ENCODE results near the gene ZSCAN22. TPM values are rescaled to one million over a fixed set of nuclear protein-coding genes. Genes with fewer than 3 reads are reported as not detected.

The ZSCAN22 gene
- total and polyA plus RNA-seq, 11 donors = 0.65 to 3.1 (median 1.9) TPM

DNA sequence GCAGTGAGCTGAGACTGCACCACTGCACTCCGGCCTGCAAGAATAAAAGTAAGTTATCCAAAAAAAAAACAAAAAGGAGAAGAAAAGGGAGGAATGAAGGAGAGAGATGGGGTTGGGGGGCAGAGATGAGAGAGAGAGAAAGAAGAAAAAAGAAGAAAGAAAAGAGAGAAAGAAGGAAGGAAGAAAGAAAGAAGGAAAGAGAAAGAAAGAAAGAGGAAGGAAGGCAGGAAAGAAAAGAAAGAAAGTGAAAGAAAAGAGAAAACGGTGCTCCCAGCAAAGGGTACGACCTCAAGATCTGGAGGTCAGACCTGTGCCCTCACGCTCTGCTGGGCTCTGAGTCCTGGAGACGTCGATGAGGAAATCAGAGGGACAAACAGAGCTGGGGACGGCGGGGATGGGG is 22.8 kb downstream of the ZSCAN22 start:
- H3K4me3 ChIP-seq = peak overlapping the region in 2 of 12 donors; percentile 35 to 37
- H3K27me3 ChIP-seq = peaks cover 14 to 82% (median 42%) of the 10 kb centered on the region in 9 donors
- TF ChIP-seq, protein P1, sequence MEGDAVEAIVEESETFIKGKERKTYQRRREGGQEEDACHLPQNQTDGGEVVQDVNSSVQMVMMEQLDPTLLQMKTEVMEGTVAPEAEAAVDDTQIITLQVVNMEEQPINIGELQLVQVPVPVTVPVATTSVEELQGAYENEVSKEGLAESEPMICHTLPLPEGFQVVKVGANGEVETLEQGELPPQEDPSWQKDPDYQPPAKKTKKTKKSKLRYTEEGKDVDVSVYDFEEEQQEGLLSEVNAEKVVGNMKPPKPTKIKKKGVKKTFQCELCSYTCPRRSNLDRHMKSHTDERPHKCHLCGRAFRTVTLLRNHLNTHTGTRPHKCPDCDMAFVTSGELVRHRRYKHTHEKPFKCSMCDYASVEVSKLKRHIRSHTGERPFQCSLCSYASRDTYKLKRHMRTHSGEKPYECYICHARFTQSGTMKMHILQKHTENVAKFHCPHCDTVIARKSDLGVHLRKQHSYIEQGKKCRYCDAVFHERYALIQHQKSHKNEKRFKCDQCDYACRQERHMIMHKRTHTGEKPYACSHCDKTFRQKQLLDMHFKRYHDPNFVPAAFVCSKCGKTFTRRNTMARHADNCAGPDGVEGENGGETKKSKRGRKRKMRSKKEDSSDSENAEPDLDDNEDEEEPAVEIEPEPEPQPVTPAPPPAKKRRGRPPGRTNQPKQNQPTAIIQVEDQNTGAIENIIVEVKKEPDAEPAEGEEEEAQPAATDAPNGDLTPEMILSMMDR (IDR thresholded peaks at IDR 0.05) = no peak
- TF ChIP-seq POLR2A (IDR thresholded peaks at IDR 0.05) = no peak
- intact Hi-C loops (cut with DNase I) = no loop called here
- WGBS, 4 donors = 35 to 54% (median 45%) methylated on average over 8 of the region's 8 CpGs
- no peaks in the 10 kb centered on the region for H3K9me3 ChIP-seq
- ATAC-seq = no peak
- DNase-seq = no peak
- H3K27ac ChIP-seq = no peak overlapping the region
- peaks cover 0 to 21% (median 11%) of the 10 kb centered on the region in 12 donors for H3K4me1 ChIP-seq
- H3K36me3 ChIP-seq = no peaks in the 10 kb centered on the region

DNA sequence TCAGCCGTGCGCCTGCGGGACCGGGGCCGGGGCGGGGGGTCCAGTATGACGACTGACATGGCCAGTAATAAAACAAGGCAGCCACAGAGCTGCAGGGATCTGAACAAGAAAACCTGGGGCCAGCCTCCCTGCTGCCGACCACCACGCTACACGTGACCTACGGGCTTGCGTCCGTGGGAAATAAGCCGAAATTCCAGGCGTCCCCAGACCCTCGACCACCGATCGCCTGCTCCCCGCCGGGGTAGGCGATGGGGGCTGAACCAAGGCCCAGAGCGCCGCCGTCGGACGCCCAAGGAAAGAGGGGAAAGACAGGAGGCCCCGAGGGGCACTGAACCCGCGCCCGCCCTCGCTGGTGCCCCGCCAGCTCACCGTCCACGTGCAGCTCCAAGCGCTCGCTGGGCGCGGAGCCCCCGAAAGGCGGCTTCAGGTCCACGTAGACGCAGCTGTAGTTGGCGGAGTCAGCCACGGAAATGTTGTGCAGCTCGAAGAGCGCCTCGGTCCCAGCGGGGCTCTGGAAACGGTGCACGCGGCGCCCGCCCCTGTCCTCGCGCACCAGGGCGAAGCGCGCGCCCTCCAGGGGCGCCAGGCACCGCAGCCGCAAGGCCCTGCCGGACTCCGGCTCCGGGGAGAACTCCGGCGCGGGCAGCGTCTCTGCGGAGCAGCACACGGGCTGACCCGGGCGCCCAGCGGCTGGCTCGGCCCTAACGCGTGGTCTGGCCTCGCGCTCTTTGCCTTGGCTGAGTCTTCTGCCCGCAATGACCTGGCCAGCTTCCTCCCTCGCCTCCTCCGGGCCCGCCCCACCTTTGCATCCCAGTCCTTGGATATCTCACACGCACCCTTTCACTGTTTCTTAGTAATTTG is 23.4 kb downstream of the ZSCAN22 start:
- ATAC-seq (peak in 1 of 4 donors; percentile 27), DNase-seq (no peak)
- no peak for TF ChIP-seq POLR2A (IDR thresholded peaks at IDR 0.05)
- TF ChIP-seq, protein P1 (IDR thresholded peaks at IDR 0.05) = peak in 3 of 12 donors; percentile 13 to 34 (median 16)
- intact Hi-C loops (cut with DNase I) = no loop called here
- H3K27me3 ChIP-seq = peaks cover 14 to 85% (median 42%) of the 10 kb centered on the region in 9 donors
- 12 to 29% (median 17%) methylated on average over 46 to 84 of the region's 84 CpGs for WGBS, 4 donors
- H3K9me3 ChIP-seq = no peaks in the 10 kb centered on the region
- H3K4me3 ChIP-seq = peak overlapping the region in 8 of 12 donors; percentile 10 to 37 (median 28)
- H3K36me3 ChIP-seq = no peaks in the 10 kb centered on the region
- no peak overlapping the region for H3K27ac ChIP-seq
- H3K4me1 ChIP-seq = peaks cover 0 to 21% (median 11%) of the 10 kb centered on the region in 12 donors

DNA sequence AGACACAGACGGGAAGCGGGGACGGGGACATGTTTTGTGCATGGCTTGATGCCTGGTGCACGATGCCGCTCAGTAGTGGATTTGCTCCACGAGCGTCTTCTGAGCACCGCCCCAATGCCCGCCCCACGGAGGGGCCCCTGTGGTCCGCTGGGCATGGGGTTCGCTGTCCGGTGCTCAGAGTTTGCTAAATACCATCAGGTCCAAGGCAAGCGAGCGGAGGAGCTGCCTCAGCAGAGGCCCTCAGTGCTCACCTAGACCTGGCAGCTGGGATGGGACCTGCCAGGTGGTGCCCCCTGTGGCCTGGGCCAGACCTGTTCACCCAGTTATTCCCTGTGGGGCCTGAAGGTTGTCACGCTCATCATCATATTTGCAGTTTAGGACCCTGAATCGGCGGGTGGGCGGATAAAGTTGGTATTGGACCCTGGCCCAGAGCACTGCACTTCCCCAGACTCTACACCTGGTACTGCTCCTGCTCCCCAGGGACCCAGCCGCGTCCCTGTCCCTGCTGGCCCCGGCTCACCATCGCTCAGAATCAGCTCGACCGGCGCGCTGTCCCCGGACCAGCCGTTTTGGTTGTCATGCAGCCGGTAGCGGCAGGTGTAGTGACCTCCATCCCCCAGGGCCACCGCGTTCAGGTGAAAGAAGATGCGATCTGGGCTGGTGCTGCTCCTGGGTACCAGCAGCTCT is 24.2 kb downstream of the ZSCAN22 start:
- Histone ChIP-seq H3K27ac (no peak overlapping the region), H3K4me1 (peaks cover 0 to 25% (median 14%) of the 10 kb centered on the region in 12 donors), H3K4me3 (peak overlapping the region in 4 of 12 donors; percentile 30 to 37 (median 34)), H3K9me3 (no peaks in the 10 kb centered on the region), H3K36me3 (no peaks in the 10 kb centered on the region), H3K27me3 (peaks cover 14 to 90% (median 42%) of the 10 kb centered on the region in 9 donors)
- DNase-seq = no peak
- ATAC-seq = no peak
- TF ChIP-seq, protein P1 (IDR thresholded peaks at IDR 0.05) = no peak
- TF ChIP-seq POLR2A (IDR thresholded peaks at IDR 0.05) = no peak
- WGBS, 4 donors = 60 to 71% (median 63%) methylated on average over 29 to 34 of the region's 34 CpGs
- intact Hi-C loops (cut with DNase I) = no loop called here

DNA sequence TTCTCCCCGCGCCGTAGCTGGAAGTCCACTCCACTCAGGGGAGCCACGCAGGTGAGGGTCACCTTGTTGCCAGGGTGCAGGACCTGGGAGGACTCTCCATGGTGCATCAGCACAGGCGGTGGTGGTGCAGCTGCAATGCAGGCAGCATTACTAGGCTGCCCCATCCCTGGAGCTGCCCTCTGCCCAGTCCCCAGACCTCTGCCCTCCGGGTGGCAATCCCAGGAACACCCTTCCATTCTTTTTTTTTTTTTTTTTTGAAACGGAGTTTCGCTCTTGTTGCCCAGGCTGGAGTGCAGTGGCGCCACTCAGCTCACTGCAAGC is 24.7 kb downstream of the ZSCAN22 start:
- Histone ChIP-seq H3K9me3 (no peaks in the 10 kb centered on the region), H3K4me1 (peaks cover 0 to 30% (median 18%) of the 10 kb centered on the region in 12 donors), H3K36me3 (no peaks in the 10 kb centered on the region), H3K27me3 (peaks cover 14 to 87% (median 39%) of the 10 kb centered on the region in 9 donors), H3K27ac (no peak overlapping the region), H3K4me3 (no peak overlapping the region)
- ATAC-seq (no peak), DNase-seq (no peak)
- no peak for TF ChIP-seq POLR2A (IDR thresholded peaks at IDR 0.05)
- TF ChIP-seq, protein P1 (IDR thresholded peaks at IDR 0.05) = no peak
- intact Hi-C loops (cut with DNase I) = no loop called here
- 84 to 93% (median 89%) methylated on average over 9 of the region's 9 CpGs for WGBS, 4 donors

All from heart left ventricle (tissue), 16 donors.